NCI-H526 (cell line): Measurements from ENCODE around the gene UCN2.
"Not testable (repeated sequence)": the region's sequence is repeated elsewhere in the genome, so short reads cannot be mapped to it uniquely, and the experiment has no call there.

Source experiments
- DNase-seq, 2 experiments: peaks; one replicate each; lab custom pipeline; 2025; lab: John Stamatoyannopoulos, UW

Gene UCN2

GRCh38 chr3:48561045-48561736 lies 2.4 kb downstream of the UCN2 start:
- DNase-seq, result peak in 1 of 2 experiments; percentile 40

GRCh38 chr3:48560648-48561018 lies 2.9 kb downstream of the UCN2 start:
- DNase-seq, result peak in 1 of 2 experiments; percentile 25

DNA sequence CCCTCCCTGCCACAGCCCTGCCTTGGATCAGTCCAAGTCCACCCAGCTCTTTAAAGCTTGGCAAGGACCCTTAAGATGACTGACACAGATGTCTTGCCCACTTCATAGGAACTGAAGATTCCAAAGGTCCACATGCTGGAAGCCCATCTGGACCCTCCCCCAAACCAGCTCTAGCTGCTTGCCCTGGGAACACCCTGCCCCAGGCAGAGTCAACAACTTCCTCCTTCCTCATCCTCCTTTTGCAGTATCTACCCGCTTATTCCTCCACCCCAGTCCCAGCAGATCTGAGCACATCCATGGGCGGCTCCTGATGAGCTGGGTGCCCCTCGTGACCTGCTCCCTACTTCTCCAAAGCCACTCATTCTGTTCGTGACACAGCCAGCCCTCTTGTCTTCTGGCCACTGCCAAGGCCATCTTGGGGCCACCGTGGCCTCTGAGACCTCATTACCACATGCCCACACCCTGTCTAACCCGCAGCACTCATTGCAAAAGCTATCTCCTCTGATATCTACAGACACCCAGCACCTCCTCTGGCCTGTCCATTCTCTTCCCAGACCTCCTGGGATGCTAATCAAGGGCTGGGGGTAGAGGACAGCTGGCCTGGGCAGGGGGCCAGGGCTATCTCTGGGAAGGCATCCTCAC lies 5.0 kb downstream of the UCN2 start:
- DNase-seq, result no peak

- DNase-seq, result peak; percentile 97 to 99
Measured at GRCh38 chr3:48556796-48557626, 6.6 kb downstream of the UCN2 start, which contains the start of gene PFKFB4. TSS of gene PFKFB4 (minus strand) at chr3:48556803. CDS start at chr3:48556777, 26 bp downstream.

- DNase-seq, result no peak
Measured at GRCh38 chr3:48555949-48556795, 7.4 kb downstream of the UCN2 start.

DNA sequence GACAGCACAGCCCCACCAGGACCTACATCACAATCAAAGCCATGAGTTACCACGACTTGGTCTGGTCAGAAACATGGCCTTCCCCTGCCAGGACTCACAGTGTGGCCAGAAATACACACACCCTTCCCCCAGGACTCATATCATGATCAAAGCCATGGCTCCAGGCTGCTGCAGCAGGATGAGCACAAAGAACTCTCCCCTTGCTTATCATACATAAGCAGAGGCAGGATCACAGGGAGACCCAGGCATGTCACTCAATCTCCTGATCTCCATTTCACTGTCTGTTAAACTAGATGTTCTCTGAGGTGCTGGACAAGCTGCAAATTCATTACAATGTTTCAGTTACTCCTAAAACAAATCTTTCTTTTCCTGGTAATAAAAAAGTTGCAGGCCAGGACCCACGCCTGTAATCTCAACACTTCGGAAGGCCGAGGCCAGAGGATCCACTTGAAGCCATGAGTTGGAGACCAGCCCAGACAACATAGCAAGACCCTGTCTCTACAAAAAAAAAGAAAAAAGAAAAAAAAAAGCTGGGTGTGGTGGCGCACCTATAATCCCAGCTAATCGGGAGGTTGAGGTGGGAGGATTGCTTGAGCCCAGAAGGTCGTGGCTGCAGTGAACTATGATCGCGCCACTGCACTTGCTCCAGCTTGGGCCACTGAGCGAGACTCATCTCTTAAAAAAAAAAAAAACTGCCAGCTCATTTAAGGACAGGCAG lies 8.2 kb downstream of the UCN2 start:
- no peak for DNase-seq

DNA sequence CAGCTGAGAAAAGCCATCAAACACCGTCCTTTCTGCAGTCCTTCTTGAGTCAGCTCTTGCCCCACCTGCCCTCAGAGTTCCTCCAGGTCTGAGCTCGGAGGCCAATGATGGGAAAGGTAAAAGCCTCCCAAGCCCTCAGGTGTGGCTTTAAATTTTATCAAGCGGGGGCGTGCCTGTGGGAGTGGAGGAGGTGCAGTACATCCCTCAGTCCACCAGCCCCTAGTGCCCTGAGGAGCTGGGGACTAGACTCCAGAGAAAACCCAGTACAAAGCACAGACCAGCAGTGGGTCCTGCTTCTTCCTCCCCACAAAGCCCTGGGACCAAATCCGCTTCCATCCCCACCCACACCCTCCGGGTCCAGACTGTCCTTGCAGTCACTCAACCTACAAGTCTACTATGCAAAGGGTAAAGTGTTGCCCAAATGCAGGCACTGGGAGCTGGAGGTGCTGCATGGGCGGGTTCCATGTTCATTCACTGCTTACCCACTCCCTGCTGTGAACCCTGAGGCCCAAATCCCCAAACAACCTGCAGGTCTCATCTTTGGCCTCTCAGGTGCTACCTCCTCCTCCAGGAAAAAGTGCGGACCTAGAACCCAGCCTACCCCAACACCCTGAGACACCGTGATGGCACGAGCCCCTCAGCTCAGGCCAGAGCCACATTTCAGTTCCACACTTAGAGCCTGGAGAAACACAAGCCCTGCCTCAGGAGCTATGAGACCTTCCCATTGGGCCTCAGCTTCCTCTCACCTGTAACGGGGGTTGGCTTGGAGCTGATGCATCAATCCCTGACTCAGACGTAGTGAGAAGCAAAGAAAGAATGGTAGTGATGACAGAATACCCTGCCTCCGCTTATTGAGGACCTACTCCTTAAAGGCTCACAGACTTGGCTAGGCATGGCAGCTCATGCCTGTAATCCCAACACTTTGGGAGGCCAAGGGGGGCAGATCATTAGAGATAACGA lies 9.4 kb downstream of the UCN2 start:
- DNase-seq, result no peak

DNA sequence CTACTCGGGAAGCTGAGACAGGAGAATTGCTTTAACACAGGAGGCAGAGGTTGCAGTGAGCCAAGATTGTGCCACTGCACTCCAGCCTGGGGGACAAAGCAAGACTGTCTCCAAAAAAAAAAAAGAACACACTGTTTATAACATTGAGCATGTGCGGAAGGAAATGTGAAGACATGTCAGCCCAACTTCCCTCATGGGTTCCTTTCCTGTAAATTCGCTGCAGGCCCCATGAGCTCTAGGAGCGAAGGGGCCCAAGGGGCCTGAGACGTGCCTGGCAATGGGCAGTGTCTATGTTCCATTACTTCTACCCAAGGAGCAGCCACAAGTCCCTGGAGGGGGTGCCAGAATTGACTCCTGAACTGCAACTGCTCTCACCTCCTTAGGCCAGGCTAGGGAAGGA lies 10.2 kb downstream of the UCN2 start:
- no peak for DNase-seq

- DNase-seq, result peak; percentile 21 to 56
Measured at GRCh38 chr3:48552111-48552951, 11.2 kb downstream of the UCN2 start.

DNA sequence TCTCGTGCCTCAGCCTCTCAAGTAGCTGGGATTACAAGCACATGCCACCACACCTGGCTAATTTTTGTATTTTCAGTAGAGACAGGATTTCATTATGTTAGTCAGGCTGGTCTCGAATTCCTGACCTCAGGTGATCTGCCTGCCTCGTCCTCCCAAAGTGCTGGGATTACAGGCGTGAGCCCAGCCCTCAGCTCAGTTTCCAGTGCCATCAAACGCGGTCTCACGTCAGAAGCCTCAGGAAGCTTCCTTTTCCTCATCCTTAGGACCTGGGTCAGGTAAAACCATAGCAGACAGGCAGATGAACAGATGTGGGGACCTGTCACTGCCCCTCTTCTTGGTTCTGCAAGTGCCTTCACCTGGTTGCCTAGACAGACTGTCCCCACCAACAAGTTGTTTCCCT lies 11.9 kb downstream of the UCN2 start:
- DNase-seq, result not testable (repeated sequence)

DNA sequence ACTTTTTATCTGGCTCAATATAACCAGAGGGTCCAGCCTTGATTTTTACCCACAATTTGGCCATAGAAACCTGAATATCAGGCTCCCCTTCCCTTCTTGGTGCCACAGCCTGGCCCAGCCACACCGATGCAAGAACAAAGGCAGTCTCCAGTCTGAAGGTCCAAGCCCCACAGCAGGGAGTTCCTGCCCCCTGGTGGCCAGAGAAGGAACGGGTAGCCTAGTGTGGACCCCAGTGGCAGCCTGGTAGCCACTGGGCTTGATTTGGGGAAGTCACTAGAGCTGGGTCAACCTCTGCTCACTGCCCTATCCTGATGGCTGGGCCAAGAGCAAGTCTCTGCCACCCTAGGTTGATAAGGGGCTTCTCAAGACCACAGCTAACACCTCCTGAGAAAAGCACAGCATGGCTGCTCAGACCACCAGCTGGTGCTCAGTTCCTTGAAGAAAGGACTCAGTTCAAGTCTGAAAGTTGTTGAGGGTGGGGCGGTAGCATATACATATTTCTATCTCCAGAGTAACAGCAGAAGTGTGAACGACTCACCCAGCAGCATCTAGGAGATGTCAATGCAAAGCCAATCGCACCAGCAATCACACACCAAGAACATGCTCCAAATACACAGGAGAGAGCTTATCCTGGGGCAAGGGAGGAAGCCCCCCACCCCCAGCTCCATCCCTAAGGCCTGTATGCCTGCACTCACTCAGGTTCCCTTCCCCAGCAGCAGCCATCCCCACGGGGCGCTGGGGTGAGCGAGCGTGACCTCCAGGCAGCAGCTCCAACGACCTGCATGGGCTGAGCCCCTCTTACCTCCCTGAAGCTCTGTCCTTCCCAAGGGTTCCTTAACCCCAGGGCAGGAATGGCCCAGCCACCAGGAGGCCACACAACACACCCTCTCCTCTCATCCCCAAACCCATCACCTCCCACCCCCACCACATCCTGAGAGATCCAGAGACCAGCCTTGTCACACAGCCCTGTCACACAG lies 14.6 kb downstream of the UCN2 start:
- DNase-seq, result peak; percentile 26 to 82

DNA sequence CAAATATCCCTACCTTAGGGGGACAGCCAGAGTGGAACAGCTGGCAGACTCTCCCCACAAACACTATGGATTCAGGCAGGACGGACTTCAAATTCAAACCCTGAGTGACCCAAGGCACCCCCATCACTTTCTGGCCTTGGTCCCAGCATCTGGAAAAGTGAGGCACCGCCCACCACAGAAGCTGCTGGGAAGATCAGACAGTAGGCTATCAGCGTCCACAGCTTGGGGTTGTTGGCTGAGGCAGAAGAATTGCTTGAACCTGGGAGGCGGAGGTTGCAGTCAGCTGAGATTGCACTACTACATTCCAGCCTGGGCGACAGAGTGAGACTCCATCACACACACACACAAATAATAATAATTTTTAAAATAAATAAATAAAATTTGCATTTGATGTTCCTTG lies 15.5 kb downstream of the UCN2 start:
- no peak for DNase-seq

- no peak for DNase-seq
Measured at GRCh38 chr3:48546203-48546829, 17.3 kb downstream of the UCN2 start.

GRCh38 chr3:48544141-48544540 lies 19.4 kb downstream of the UCN2 start:
- no peak for DNase-seq

DNA sequence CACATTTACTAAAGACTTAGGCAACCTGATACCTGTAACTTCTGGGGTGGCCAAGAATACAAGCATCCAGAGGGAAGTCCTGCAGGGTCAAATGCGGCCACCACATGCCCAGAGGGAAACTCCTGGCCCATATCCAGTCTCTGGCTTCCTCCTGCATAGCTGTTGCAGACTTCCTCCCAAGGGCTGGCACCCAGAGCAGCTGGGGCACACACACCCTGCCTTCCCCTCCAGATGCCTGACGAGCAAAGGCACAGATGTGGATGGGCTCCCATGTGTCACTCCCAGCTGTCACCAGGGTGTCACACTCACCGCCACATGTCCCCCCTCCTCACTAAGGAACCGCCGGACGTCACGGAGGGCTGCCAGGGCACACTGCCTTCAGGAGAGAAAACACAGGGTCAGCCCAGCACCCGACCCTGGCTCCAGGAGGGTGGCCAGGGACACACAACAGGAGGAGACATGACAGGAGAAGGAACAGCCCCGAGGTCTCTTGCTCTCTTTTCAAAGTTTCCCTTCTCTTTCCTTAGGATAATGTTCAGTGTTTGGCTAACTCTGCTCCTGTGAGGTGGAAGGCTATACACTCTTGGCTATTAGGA lies 20.2 kb downstream of the UCN2 start:
- DNase-seq, result no peak

- DNase-seq, result no peak
Measured at GRCh38 chr3:48538451-48538850, 25.1 kb downstream of the UCN2 start.

GRCh38 chr3:48536785-48537184 lies 26.8 kb downstream of the UCN2 start:
- DNase-seq, result no peak
